NT2/D1 (cell line): ENCODE measurements around the gene IRF3.

ENCODE experiments used
- SUZ12 ChIP-seq: IDR thresholded peaks from 2 replicates; pipeline ENCODE4 v1.6.1; 2011; ENCODE audit not compliant: insufficient read length, insufficient read depth; ENCODE audit errors: extremely low read depth
- ZNF274 ChIP-seq: IDR thresholded peaks from 2 replicates; pipeline ENCODE4 v1.6.1; 2011; ENCODE audit warnings: mild to moderate bottlenecking, low read depth, low read length

DNA sequence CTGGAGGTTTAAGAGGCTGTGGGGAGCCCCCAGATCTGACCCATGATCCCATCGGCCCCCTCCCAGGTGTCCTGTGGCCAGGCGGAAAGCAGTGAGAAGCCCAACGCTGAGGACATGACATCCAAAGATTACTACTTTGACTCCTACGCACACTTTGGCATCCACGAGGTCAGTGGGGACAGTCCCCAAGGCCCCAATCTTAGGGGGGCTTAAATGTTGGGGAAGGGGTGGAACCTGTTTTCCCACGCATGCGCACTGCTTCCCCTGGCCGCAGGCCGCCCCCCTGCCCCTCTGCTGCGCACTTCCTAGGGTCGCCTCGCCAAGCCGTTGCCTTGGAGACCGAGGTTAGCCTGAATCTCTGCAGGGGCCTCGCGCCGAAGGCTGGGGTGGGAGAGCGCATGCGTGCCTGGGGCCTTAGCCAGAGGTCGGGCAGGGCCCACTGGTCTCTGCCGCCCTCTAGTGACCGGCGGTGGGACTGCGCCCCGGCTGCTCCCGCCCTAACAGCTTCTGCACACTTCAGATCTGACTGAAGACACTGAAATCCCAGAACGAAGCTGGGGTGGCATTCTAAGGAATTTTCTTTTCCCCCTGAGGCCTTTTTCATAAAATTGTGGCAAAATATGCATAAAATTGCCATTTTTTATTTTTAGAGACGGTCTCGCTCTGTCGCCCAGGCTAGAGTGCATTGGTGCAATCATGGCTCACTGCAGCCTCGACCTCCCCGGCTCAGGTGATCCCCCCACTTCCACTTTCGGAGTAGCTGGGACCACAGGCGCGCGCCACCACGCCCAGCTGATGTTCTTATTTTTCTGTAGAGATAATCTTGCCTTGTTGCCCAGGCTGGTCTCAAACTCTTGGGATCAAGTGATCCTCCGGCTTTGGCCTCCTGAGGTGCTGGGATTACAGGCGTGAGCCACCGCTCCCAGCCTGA lies 15.0 kb upstream of the IRF3 start:
- TF ChIP-seq ZNF274 (no peak), SUZ12 (no peak)
